ENCODE measurements around the gene PTH2R. TPM values are rescaled to one million over a fixed set of nuclear protein-coding genes. Genes with fewer than 3 reads are reported as not detected.

PTH2R gene
- total RNA-seq, 1 experiment from 2014 or later: 0.12 TPM

GRCh38 chr2:208413931-208414330 lies 7.3 kb downstream of the PTH2R start (continued):
- TF ChIP-seq CEBPB (IDR thresholded peaks at IDR 0.05; ENCODE audit: low read depth) (no peak), ZBTB33 (IDR thresholded peaks at IDR 0.05; ENCODE audit: extremely low read depth, insufficient replicate concordance, low read length) (no peak)

GRCh38 chr2:208415255-208415654 lies 8.7 kb downstream of the PTH2R start:
- ChIA-PET CTCF (no interaction called here), POLR2A (no interaction called here)
- TF ChIP-seq POLR2AphosphoS5 (IDR thresholded peaks at IDR 0.05; ENCODE audit: low read depth, low read length): no peak
- no peak for TF ChIP-seq REST (IDR thresholded peaks at IDR 0.05; ENCODE audit: low read depth)
- TF ChIP-seq MAX (IDR thresholded peaks at IDR 0.05): no peak
- no peak for TF ChIP-seq CBX3 (IDR thresholded peaks at IDR 0.05; ENCODE audit: low read depth)
- TF ChIP-seq SRF (IDR thresholded peaks at IDR 0.05; ENCODE audit: low read depth): no peak
- TF ChIP-seq ELF1 (IDR thresholded peaks at IDR 0.05; ENCODE audit: borderline replicate concordance, low read depth): no peak
- no peak for TF ChIP-seq EZH2phosphoT487 (IDR thresholded peaks at IDR 0.05; ENCODE audit: borderline replicate concordance)
- no peak for TF ChIP-seq YY1 (IDR thresholded peaks at IDR 0.05; ENCODE audit: extremely low read depth, insufficient replicate concordance, low read depth, low read length)
- TF ChIP-seq ZBTB33 (IDR thresholded peaks at IDR 0.05; ENCODE audit: extremely low read depth, insufficient replicate concordance, low read length): no peak
- TF ChIP-seq SP1 (IDR thresholded peaks at IDR 0.05; ENCODE audit: low read depth): no peak
- no peak for TF ChIP-seq POLR2A (IDR thresholded peaks at IDR 0.05; ENCODE audit: borderline replicate concordance, extremely low read depth, insufficient read depth, insufficient read length)
- no peak for TF ChIP-seq FOSL1 (IDR thresholded peaks at IDR 0.05; ENCODE audit: low read depth)
- no peak for TF ChIP-seq TCF7L2 (IDR thresholded peaks at IDR 0.05; ENCODE audit: borderline replicate concordance, extremely low read depth, insufficient read depth, insufficient read length)
- no peak for TF ChIP-seq EZH2 (IDR thresholded peaks at IDR 0.05)
- TF ChIP-seq CEBPB (IDR thresholded peaks at IDR 0.05; ENCODE audit: low read depth): no peak
- TF ChIP-seq EGR1 (IDR thresholded peaks at IDR 0.05; ENCODE audit: low read depth): no peak
- no peak for TF ChIP-seq ZFX (IDR thresholded peaks at IDR 0.05)
- no peak for TF ChIP-seq SIN3A (IDR thresholded peaks at IDR 0.05; ENCODE audit: low read depth)

More at GRCh38 chr2:208415255-208415654, 8.7 kb downstream of the PTH2R start:
- intact Hi-C loops (cut with micrococcal nuclease): no loop called here
- Histone ChIP-seq H3K27me3 (ENCODE audit: insufficient read depth, low read length) (no peaks in the 10 kb centered on the region), H3K27ac (ENCODE audit: low read depth, low read length) (no peak overlapping the region), H3K9me2 (ENCODE audit: insufficient read depth) (no peaks in the 10 kb centered on the region), H3K4me3 (replicated peaks in 1 of 2; ENCODE audit: low read depth in 1 of 2, low read length in 2 of 2) (no peak overlapping the region), H3K4me2 (ENCODE audit: low read length) (no peak overlapping the region), H3K9me3 (ENCODE audit: control insufficient read depth in 1 of 2, insufficient read depth in 1 of 2, low read depth in 1 of 2, low read length in 2 of 2) (no peaks in the 10 kb centered on the region), H3K9ac (ENCODE audit: low read length) (no peak overlapping the region), H4K20me1 (ENCODE audit: insufficient read depth) (no peaks in the 10 kb centered on the region), H2AFZ (ENCODE audit: low read depth, low read length, poor library complexity, severe bottlenecking) (no peak overlapping the region), H3K4me1 (ENCODE audit: control insufficient read depth in 1 of 2, insufficient read depth in 2 of 2, low read length in 2 of 2) (no peaks in the 10 kb centered on the region), H3K36me3 (ENCODE audit: control insufficient read depth in 1 of 2, insufficient read depth in 2 of 2, low read length in 2 of 2) (no peaks in the 10 kb centered on the region), H3K79me2 (ENCODE audit: insufficient read depth, low read length) (no peaks in the 10 kb centered on the region)
- BruUV-seq (replicated peaks): no TSS peak
- RAD21 ChIA-PET (ENCODE audit: low non-redundant PET in 1 of 2, low total read pairs in 2 of 2, uncharacterized antibody in 2 of 2, unreplicated experiment in 2 of 2): no interaction called here
- DNase-seq (ENCODE audit: low read depth, low spot score) (no peak), ATAC-seq (no peak)

Data from HCT116 (cell line).